Common myeloid progenitor, CD34-positive (primary cell): ENCODE results near the gene MSX2.

ENCODE experiments used
- CTCF ChIA-PET: fragments of 350-600 bp; sonication (Branson Sonifier 250); formaldehyde crosslinking; loops from one replicate; lab custom pipeline; 2021; ENCODE audit warnings: antibody characterized with exemption; lab: Charles Lee
- POLR2A ChIA-PET: fragments of 350-600 bp; sonication (Branson Sonifier 250); formaldehyde crosslinking; loops from one replicate; lab custom pipeline; 2021; ENCODE audit warnings: antibody characterized with exemption; lab: Charles Lee
- DNase-seq, 3 donors: peaks; one replicate each; pipeline versions ENCODE4 v3.0.0 to v3.0.0-alpha.2; 2013
- H3K27ac ChIP-seq, 2 experiments: 1 replicate in 1 of 2; 2 replicates in 1 of 2; pipeline ENCODE4 v1.7.0; 2013; ENCODE audit warnings: inconsistent platforms in 2 of 2, low read length in 2 of 2, mild to moderate bottlenecking in 2 of 2, low read depth in 1 of 2, moderate library complexity in 1 of 2; ENCODE audit not compliant: severe bottlenecking in 2 of 2, insufficient read depth in 1 of 2, poor library complexity in 1 of 2
- H3K27me3 ChIP-seq, 5 experiments: replicated peaks in 2 of 5; 1 replicate in 3 of 5; 2 replicates in 2 of 5; pipeline versions ENCODE4 v1.6.1 to v1.7.0; 2013; ENCODE audit warnings: low read length in 4 of 5, mild to moderate bottlenecking in 2 of 5, moderate library complexity in 2 of 5, inconsistent platforms in 1 of 5; ENCODE audit not compliant: insufficient read depth in 5 of 5, control insufficient read depth in 4 of 5
- H3K36me3 ChIP-seq, 4 experiments: 1 replicate in 2 of 4; 2 replicates in 2 of 4; pipeline versions ENCODE4 v1.6.1 to v1.7.0; 2013; ENCODE audit warnings: low read length in 3 of 4, control low read depth in 1 of 4, mild to moderate bottlenecking in 1 of 4; ENCODE audit not compliant: control insufficient read depth in 4 of 4, insufficient read depth in 4 of 4
- H3K4me1 ChIP-seq, 4 experiments: 1 replicate in 3 of 4; 2 replicates in 1 of 4; pipeline versions ENCODE4 v1.6.1 to v1.7.1; 2013; ENCODE audit warnings: low read length in 3 of 4, mild to moderate bottlenecking in 3 of 4, control low read depth in 1 of 4, inconsistent platforms in 1 of 4, moderate library complexity in 1 of 4; ENCODE audit not compliant: control insufficient read depth in 4 of 4, insufficient read depth in 4 of 4; ENCODE audit errors: control extremely low read depth in 1 of 4
- H3K4me3 ChIP-seq, 7 experiments: 1 replicate in 4 of 7; 2 replicates in 3 of 7; pipeline versions ENCODE4 v1.5.1 to v1.7.0; 2013; ENCODE audit warnings: mild to moderate bottlenecking in 7 of 7, low read length in 6 of 7, moderate library complexity in 6 of 7, inconsistent platforms in 2 of 7, low read depth in 2 of 7, control low read depth in 1 of 7; ENCODE audit not compliant: insufficient read depth in 4 of 7, control insufficient read depth in 1 of 7; ENCODE audit errors: extremely low read depth in 1 of 7
- H3K9me3 ChIP-seq, 5 experiments: 1 replicate in 4 of 5; 2 replicates in 1 of 5; pipeline versions ENCODE4 v1.6.1 to v1.7.1; 2013; ENCODE audit warnings: low read length in 4 of 5, mild to moderate bottlenecking in 2 of 5, inconsistent platforms in 1 of 5, low read depth in 1 of 5, moderate library complexity in 1 of 5; ENCODE audit not compliant: control insufficient read depth in 4 of 5, insufficient read depth in 2 of 5; ENCODE audit errors: control extremely low read depth in 1 of 5
- WGBS: methylation state at CpG from one replicate; pipeline ENCODE4 v1.1.5; 2013; ENCODE audit not compliant: insufficient coverage; 5-methylcytosine and 5-hydroxymethylcytosine counted together

Gene MSX2

DNA sequence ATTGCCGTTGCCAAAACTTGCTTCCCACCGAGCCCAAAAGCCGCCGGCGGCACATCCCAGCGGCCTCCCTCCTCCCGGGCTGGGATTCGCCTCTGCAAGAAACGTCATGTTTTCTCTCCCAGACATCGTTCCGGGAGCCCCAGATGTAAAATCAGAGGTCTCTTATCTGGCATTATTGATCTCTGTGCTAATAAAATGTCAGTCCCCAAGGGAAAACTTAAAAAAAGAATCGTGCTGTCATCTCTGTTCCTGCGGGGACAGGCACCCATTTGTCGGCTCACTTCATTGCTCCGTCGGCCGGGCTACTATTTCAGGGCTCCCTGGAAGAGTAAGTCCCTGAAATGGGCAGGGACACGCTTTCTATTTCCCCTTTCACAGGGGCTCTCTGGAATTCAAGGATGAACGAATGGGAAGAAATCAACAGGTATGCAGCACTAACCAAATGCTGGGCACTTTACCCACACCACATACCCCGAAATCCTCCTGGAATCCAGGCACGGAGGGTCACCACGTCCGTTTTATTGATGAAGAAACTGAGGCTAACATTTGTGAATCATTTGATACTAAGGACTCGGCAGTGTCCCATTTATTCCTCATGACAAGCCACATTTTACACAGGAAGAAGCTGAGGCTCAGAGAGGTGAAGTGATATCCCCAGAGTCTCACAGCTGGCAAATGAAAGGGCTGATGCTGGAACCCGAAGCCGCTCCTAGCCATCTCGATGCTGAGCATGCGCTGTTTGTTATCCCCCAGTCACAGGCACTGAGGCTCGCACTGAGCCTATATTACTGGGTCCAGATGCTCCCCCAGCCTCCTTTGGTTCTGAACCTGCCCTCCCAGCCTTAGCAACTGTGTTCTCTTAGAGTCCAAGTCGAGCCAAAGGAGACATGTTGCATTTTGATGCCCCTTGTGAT, 35.7 kb upstream of the MSX2 start:
- no peaks in the 10 kb centered on the region for H3K9me3 ChIP-seq
- no peaks in the 10 kb centered on the region for H3K4me1 ChIP-seq
- CTCF ChIA-PET, result no interaction called here
- H3K27ac ChIP-seq, result no peak overlapping the region
- POLR2A ChIA-PET, result no interaction called here
- H3K4me3 ChIP-seq, result no peak overlapping the region
- no peaks in the 10 kb centered on the region for H3K36me3 ChIP-seq
- H3K27me3 ChIP-seq, result peaks cover 19 to 81% (median 59%) of the 10 kb centered on the region in 5 experiments
- 5% methylated on average over 28 of the region's 30 CpGs for WGBS
- no peak for DNase-seq

- peaks cover 19 to 91% (median 67%) of the 10 kb centered on the region in 5 experiments for H3K27me3 ChIP-seq
- H3K9me3 ChIP-seq, result no peaks in the 10 kb centered on the region
- H3K36me3 ChIP-seq, result no peaks in the 10 kb centered on the region
- H3K27ac ChIP-seq, result no peak overlapping the region
- WGBS, result 21% methylated on average over 8 of the region's 8 CpGs
- CTCF ChIA-PET, result no interaction called here
- H3K4me3 ChIP-seq, result no peak overlapping the region
- POLR2A ChIA-PET, result no interaction called here
- no peak for DNase-seq
- no peaks in the 10 kb centered on the region for H3K4me1 ChIP-seq
Measured at GRCh38 chr5:174690271-174690670, 34.1 kb upstream of the MSX2 start.

DNA sequence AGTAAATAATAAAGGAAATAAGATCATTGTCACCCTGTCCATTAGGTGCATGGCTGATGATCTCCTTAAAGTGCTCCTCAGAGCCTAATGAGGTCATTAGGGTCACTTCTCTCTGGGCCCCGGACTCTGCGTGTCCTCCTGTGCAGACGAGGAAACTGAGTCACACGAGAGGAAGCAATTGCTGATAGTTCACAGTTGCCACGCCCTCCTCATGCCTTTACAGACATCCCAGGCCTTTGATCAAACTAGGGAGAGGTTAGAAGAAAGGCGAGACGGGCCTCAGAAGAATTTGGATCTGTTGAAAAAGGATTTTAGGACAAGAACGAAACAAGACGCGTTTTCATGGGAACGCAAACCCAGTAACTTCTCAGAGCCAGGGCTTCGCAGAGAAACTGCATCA, 32.0 kb upstream of the MSX2 start:
- DNase-seq, result no peak
- peaks cover 17 to 97% (median 68%) of the 10 kb centered on the region in 5 experiments for H3K27me3 ChIP-seq
- peak overlapping the region in 2 of 7 experiments; percentile 19 to 37 for H3K4me3 ChIP-seq
- H3K9me3 ChIP-seq, result no peaks in the 10 kb centered on the region
- no peaks in the 10 kb centered on the region for H3K4me1 ChIP-seq
- WGBS, result 8% methylated on average over 4 of the region's 12 CpGs
- H3K27ac ChIP-seq, result no peak overlapping the region
- H3K36me3 ChIP-seq, result no peaks in the 10 kb centered on the region
- ChIA-PET CTCF (no interaction called here), POLR2A (no interaction called here)

DNA sequence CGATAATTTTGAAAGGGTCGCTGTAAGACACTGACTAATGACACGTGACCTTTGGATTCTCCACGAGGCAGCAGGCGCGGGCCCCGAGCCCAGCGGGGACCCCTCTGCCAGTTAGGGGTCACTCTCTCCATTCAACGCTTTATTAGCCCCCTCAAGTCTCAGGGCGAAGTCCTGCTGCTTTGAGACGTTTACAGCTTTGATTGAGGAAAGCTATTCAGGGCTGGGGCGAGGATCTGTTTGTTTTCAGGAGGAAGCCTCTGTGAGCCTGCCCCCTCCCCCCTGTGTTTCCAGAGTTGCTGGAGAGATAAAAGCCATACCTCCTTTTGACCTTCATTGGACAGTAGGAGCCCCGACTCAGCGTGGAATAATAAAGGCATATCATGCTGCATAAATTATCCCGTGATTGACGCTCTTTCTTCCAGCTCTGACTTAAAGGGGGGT, 31.4 kb upstream of the MSX2 start:
- no peak for DNase-seq
- WGBS, result 6% methylated on average over 6 of the region's 16 CpGs
- Histone ChIP-seq H3K9me3 (no peaks in the 10 kb centered on the region), H3K4me1 (no peaks in the 10 kb centered on the region), H3K36me3 (no peaks in the 10 kb centered on the region), H3K4me3 (peak overlapping the region in 2 of 7 experiments; percentile 13 to 37), H3K27me3 (peaks cover 17 to 93% (median 66%) of the 10 kb centered on the region in 5 experiments), H3K27ac (no peak overlapping the region)
- POLR2A ChIA-PET, result no interaction called here
- CTCF ChIA-PET, result no interaction called here

DNA sequence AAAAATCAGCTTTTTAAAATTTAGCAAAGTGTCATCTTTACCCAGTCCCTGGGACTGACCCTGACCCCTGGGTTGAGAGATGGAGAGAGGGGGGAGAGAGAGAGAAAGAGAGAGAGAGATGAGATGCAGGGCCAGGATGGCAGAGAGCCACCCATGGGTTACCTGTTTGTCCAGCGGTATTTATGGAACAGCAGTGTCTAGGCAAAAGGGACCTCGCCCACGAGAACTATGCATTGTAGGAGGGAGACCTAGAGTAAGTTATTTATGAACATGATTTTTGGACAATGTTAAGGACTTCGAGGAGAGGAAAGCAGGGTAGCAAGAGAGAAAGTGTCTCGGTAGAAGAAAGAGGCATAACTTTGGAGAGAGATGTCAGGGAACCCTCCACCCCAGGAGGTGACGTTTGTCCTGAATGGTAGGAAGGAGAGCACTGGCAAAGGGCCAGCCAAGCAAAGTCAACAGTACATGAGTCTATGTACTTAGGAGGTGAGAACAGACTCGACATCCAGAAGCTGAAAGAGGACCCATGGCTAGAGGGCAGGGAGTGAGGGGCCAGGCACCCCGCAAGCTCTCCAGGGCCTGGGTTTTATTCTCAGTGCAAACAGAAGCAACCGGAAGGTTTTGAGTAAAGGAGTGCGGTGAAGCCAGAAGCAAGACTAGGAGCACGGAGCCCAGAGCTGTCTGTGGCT, 30.5 kb upstream of the MSX2 start:
- peaks cover 15 to 92% (median 60%) of the 10 kb centered on the region in 5 experiments for H3K27me3 ChIP-seq
- no peak overlapping the region for H3K4me3 ChIP-seq
- 25% methylated on average over 9 of the region's 11 CpGs for WGBS
- CTCF ChIA-PET, result interaction anchor here (1.1 kb wide), 1 partner anchor 8 kb away, joined by 4 read pairs; no protein-coding TSS in a partner anchor
- H3K27ac ChIP-seq, result no peak overlapping the region
- peak in 1 of 3 donors; percentile 15 for DNase-seq
- POLR2A ChIA-PET, result no interaction called here
- H3K36me3 ChIP-seq, result no peaks in the 10 kb centered on the region
- H3K9me3 ChIP-seq, result no peaks in the 10 kb centered on the region
- H3K4me1 ChIP-seq, result no peaks in the 10 kb centered on the region

DNA sequence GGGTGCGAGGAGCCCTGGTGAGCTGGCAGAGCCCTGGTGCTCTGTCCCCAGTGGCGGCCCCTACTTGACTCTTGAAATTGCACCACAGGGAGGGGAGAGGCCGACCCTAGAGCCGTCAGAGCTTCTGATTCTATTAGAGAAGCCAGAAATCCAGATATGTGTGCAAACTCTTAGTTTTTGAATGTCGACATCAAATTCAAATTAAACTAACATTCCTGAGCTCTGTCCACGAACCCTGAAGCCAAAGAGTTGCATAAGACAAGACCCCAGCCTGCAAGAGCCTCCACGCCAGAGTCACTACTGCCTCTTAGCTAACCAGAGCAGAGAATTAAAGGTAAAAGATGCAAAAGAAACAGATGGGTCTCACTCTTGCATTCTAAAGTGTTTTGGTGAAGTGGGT, 29.8 kb upstream of the MSX2 start:
- POLR2A ChIA-PET, result no interaction called here
- H3K4me3 ChIP-seq, result no peak overlapping the region
- DNase-seq, result no peak
- CTCF ChIA-PET, result interaction anchor here (1.1 kb wide), 1 partner anchor 9 kb away, joined by 4 read pairs; no protein-coding TSS in a partner anchor
- H3K4me1 ChIP-seq, result no peaks in the 10 kb centered on the region
- no peak overlapping the region for H3K27ac ChIP-seq
- peaks cover 7 to 90% (median 52%) of the 10 kb centered on the region in 5 experiments for H3K27me3 ChIP-seq
- H3K9me3 ChIP-seq, result no peaks in the 10 kb centered on the region
- no peaks in the 10 kb centered on the region for H3K36me3 ChIP-seq
- 53% methylated on average over 4 of the region's 7 CpGs for WGBS

DNA sequence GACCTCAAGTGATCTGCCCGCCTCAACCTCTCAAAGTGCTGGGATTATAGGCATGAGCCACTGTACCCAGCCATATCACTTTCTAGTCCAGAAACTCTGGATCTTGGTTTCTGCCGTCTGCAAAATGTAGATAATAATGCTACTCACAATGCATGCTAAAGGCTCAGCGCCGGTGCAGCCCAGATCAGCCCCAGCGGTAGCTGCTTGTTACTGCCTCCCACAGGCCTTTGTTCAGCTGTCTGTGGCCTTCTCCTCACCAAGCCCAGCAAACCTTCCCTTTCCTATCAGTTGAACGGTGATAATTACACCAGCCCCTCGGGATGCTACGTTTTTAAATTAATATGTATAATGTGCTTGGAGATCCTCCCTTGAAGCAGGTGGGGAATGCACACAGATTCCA, 26.2 kb upstream of the MSX2 start:
- DNase-seq, result no peak
- H3K36me3 ChIP-seq, result no peaks in the 10 kb centered on the region
- no peak overlapping the region for H3K27ac ChIP-seq
- H3K4me1 ChIP-seq, result no peaks in the 10 kb centered on the region
- H3K9me3 ChIP-seq, result no peaks in the 10 kb centered on the region
- no peak overlapping the region for H3K4me3 ChIP-seq
- ChIA-PET CTCF (no interaction called here), POLR2A (no interaction called here)
- 65% methylated on average over 7 of the region's 8 CpGs for WGBS
- H3K27me3 ChIP-seq, result peaks cover 0 to 61% (median 27%) of the 10 kb centered on the region in 5 experiments
